ENCODE data around the gene SF1. TPM values are rescaled to one million over a fixed set of nuclear protein-coding genes. Genes with fewer than 3 reads are reported as not detected.

SF1 gene
- total and polyA plus RNA-seq, 2 of the 8 experiments (the other 6 are each of a cell fraction or from before 2014, with no cell fraction given) = 72.7 to 353 TPM

- Histone ChIP-seq H3K4me3 (ENCODE audit: extremely low read depth in 1 of 4, insufficient read depth in 2 of 4, low read depth in 3 of 4, low read length in 4 of 4) (peak overlapping the region; percentile 69 to 99 (median 95)), H3K27ac (ENCODE audit: low read depth, low read length) (no peak overlapping the region), H3K18ac (ENCODE audit: extremely low read depth, low read length) (no peak overlapping the region), H2AK5ac (ENCODE audit: low read depth, low read length) (no peak overlapping the region), H2BK20ac (ENCODE audit: low read length) (no peak overlapping the region), H4K20me1 (replicated peaks in 1 of 2; ENCODE audit: control insufficient read depth in 1 of 2, insufficient read depth in 2 of 2, low read length in 2 of 2) (peaks cover 32 to 37% of the 10 kb centered on the region in 2 experiments), H3K4me1 (replicated peaks in 1 of 4; ENCODE audit: control insufficient read depth in 3 of 4, insufficient read depth in 4 of 4, low read length in 3 of 4) (peaks cover 2 to 6% (median 5%) of the 10 kb centered on the region in 4 experiments; a peak in 5 of 7 replicates), H3K9me3 (ENCODE audit: insufficient read depth in 2 of 2, low read depth in 1 of 2, low read length in 1 of 2) (no peaks in the 10 kb centered on the region), H4K8ac (ENCODE audit: extremely low read depth, insufficient read depth, low read length) (no peak overlapping the region), H3K36me3 (ENCODE audit: control insufficient read depth in 2 of 4, insufficient read depth in 4 of 4, low read length in 3 of 4) (peaks cover 40 to 53% (median 50%) of the 10 kb centered on the region in 4 experiments), H3K23me2 (ENCODE audit: low read depth, low read length) (peaks cover 9% of the 10 kb centered on the region), H2BK15ac (ENCODE audit: low read length) (no peak overlapping the region), H3K4ac (replicated peaks; ENCODE audit: insufficient read length, low read depth, low read length) (no peak overlapping the region), H4K5ac (ENCODE audit: insufficient read length, low read depth, low read length) (no peak overlapping the region), H3K23ac (ENCODE audit: insufficient read length) (no peak overlapping the region), H3K56ac (replicated peaks; ENCODE audit: insufficient read length, low read depth, low read length) (no peak overlapping the region), H2BK120ac (replicated peaks; ENCODE audit: low read depth, low read length) (no peak overlapping the region), H3K27me3 (replicated peaks in 1 of 4; ENCODE audit: control insufficient read depth in 3 of 4, extremely low read depth in 1 of 4, insufficient read depth in 3 of 4, low read length in 3 of 4) (no peaks in the 10 kb centered on the region), H3K79me1 (ENCODE audit: low read depth, low read length) (peaks cover 9% of the 10 kb centered on the region), H3K4me2 (ENCODE audit: insufficient read depth in 1 of 2, low read depth in 2 of 2, low read length in 2 of 2) (peak overlapping the region; percentile 84 to 92), H3K9ac (replicated peaks in 1 of 4; ENCODE audit: extremely low read depth in 1 of 4, low read depth in 3 of 4, low read length in 3 of 4) (peak overlapping the region; percentile 34 to 65 (median 50); a peak in 5 of 7 replicates), H2BK5ac (ENCODE audit: low read depth, low read length) (no peak overlapping the region), H3K79me2 (ENCODE audit: control insufficient read depth in 1 of 2, insufficient read depth in 2 of 2, low read length in 2 of 2) (peaks cover 30 to 57% of the 10 kb centered on the region in 2 experiments), H2AFZ (ENCODE audit: low read length) (no peak overlapping the region), H4K91ac (replicated peaks; ENCODE audit: insufficient read length, low read length) (no peak overlapping the region), H3K14ac (ENCODE audit: insufficient read length) (no peak overlapping the region), H2BK12ac (ENCODE audit: low read depth, low read length) (no peak overlapping the region)
- DNase-seq (ENCODE audit: low read depth in 1 of 2, low spot score in 2 of 2) = no peak
- TF ChIP-seq KDM1A (IDR thresholded peaks at IDR 0.05; ENCODE audit: borderline replicate concordance, low read length) = no peak
- no peak for TF ChIP-seq CHD1 (IDR thresholded peaks at IDR 0.05; ENCODE audit: low read depth, low read length)
- no peak for TF ChIP-seq MAFK (IDR thresholded peaks at IDR 0.05; ENCODE audit: low read depth, low read length)
- no peak for TF ChIP-seq CTBP2 (IDR thresholded peaks at IDR 0.05; ENCODE audit: borderline replicate concordance, insufficient read depth, insufficient read length, low read length)
- ChIA-PET POLR2A (ENCODE audit: partially characterized antibody) (interaction anchor here (0.5 to 29.2 kb wide), 12 partner anchors 11 to 535 kb away, joined by 3 to 1087 read pairs (median 4); partner anchors contain the start of genes EHD1, PYGM and RASGRP2), CTCF (ENCODE audit: partially characterized antibody) (interaction anchor here (1.2 to 23.6 kb wide), 4 partner anchors 9 to 72 kb away, joined by 3 to 376 read pairs (median 22); partner anchors contain the start of gene RASGRP2)
- 77% methylated on average over 3 of the region's 3 CpGs; no CpG with 5 or more reads in 1 of the 2 experiments for WGBS, 2 experiments (ENCODE audit: extremely low coverage in 1 of 2, insufficient coverage in 1 of 2, insufficient read length in 1 of 2, insufficient replicate concordance in 2 of 2, low coverage in 1 of 2, low lambda C conversion rate in 2 of 2, missing lambda C conversion rate in 1 of 2)
- no peak for FAIRE-seq
Observed at GRCh38 chr11:64776875-64777274, 1.5 kb downstream of the SF1 start.

Data from H1 (cell line).